Activated naive CD4-positive, alpha-beta T cell treated with anti-CD3 and anti-CD28 coated beads, Interleukin-2, amount 50 U/mL, for 24 hours (primary cell): ENCODE measurements around the gene SCAF1.

Experiments used
- H3K27ac Mint-ChIP-seq: one replicate; pipeline ENCODE4 v1.8.0; 2021; ENCODE audit warnings: mild to moderate bottlenecking, mixed read lengths
- H3K27me3 Mint-ChIP-seq: one replicate; pipeline ENCODE4 v1.8.0; 2021; ENCODE audit warnings: mixed read lengths
- H3K36me3 Mint-ChIP-seq: one replicate; pipeline ENCODE4 v1.8.0; 2021; ENCODE audit warnings: mixed read lengths
- H3K4me1 Mint-ChIP-seq: one replicate; pipeline ENCODE4 v1.8.0; 2021; ENCODE audit warnings: mixed read lengths
- H3K4me3 Mint-ChIP-seq: one replicate; pipeline ENCODE4 v1.8.0; 2021; ENCODE audit warnings: mild to moderate bottlenecking, mixed read lengths
- H3K9me3 Mint-ChIP-seq: one replicate; pipeline ENCODE4 v1.8.0; 2021; ENCODE audit warnings: mixed read lengths

The SCAF1 gene

GRCh38 chr19:49635530-49636232 is 6.3 kb upstream of the SCAF1 start:
- Mint-ChIP-seq H3K9me3 (no peaks in the 10 kb centered on the region), H3K27ac (no peak overlapping the region), H3K36me3 (no peaks in the 10 kb centered on the region), H3K4me1 (peaks cover 34% of the 10 kb centered on the region), H3K4me3 (no peak overlapping the region), H3K27me3 (no peaks in the 10 kb centered on the region)

DNA sequence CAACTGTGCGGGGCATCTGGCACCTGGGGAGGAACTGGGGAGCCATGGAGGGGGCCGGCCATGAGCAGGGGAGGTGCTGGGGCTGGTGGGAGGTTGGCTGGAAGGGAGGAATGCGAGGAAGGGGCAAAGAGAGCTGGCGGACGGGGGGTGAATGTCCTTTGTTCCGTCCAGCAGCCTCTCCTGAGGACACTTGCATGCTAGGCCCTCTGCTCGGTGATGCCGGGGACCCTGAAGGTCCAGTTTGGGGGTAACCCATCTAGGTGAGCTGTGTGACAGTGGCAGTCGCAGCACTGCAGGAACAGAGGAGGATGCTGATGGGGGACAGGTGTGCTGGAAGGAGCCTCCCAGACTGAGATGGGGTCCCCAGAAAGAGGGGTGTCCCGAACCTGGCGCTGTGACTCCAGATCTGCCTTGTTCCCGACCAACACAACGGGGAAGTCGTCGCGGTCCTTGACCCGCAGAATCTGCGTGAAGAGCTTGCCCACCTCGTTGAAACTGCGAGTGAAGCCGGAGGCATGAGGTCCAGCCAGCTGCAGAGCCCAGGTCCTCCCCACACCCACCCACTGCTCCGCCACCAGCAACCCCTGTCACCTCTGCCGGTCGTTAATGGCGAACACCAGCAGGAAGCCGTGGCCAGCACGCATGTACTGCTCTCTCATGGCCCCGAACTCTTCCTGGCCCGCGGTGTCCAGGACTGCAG is 5.6 kb upstream of the SCAF1 start:
- no peaks in the 10 kb centered on the region for H3K9me3 Mint-ChIP-seq
- no peaks in the 10 kb centered on the region for H3K27me3 Mint-ChIP-seq
- H3K4me3 Mint-ChIP-seq: no peak overlapping the region
- no peak overlapping the region for H3K27ac Mint-ChIP-seq
- no peaks in the 10 kb centered on the region for H3K36me3 Mint-ChIP-seq
- H3K4me1 Mint-ChIP-seq: peaks cover 33% of the 10 kb centered on the region

GRCh38 chr19:49637821-49638738 is 3.9 kb upstream of the SCAF1 start:
- no peaks in the 10 kb centered on the region for H3K27me3 Mint-ChIP-seq
- peak overlapping the region; percentile 77 for H3K27ac Mint-ChIP-seq
- no peaks in the 10 kb centered on the region for H3K9me3 Mint-ChIP-seq
- peaks cover 44% of the 10 kb centered on the region for H3K4me1 Mint-ChIP-seq
- no peaks in the 10 kb centered on the region for H3K36me3 Mint-ChIP-seq
- peak overlapping the region; percentile 68 for H3K4me3 Mint-ChIP-seq

DNA sequence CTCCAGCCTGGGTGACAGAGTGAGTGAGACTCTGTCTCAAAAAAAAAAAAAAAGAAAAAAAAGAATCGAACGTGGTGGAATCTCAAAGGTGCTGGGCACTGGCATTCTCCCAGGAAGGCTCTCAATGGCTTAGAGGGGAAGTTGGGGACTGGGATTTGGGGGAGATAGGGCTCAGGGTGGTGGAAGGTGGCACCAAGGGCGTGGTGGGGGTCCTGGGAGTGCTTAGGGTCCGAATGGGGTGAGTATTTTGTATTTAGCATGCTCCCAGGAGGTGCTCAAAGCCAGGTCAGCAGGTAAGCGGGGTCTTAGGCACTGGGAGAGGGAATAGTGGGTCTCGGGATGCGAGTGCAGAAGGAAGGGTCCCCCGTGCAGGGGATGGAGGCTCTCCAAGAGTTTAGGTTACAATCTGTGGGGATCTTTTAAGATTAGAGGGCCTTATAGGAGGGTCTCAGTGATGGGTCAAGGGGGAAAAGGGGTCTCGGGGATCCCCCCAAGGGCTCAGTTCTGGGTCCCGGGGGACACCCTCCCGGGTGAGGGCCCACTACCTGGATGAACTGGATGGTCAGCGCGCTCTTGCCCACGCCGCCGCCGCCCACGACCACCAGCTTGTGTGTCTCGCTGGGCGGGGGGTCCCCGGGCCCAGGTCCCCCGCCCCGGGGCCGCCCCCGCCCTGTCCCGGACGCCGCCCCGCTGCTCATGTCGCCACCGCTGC is 2.5 kb upstream of the SCAF1 start:
- Mint-ChIP-seq H3K36me3 (peaks cover 2% of the 10 kb centered on the region), H3K4me3 (peak overlapping the region; percentile 97), H3K27ac (peak overlapping the region; percentile 97), H3K27me3 (no peaks in the 10 kb centered on the region), H3K4me1 (peaks cover 59% of the 10 kb centered on the region), H3K9me3 (no peaks in the 10 kb centered on the region)

DNA sequence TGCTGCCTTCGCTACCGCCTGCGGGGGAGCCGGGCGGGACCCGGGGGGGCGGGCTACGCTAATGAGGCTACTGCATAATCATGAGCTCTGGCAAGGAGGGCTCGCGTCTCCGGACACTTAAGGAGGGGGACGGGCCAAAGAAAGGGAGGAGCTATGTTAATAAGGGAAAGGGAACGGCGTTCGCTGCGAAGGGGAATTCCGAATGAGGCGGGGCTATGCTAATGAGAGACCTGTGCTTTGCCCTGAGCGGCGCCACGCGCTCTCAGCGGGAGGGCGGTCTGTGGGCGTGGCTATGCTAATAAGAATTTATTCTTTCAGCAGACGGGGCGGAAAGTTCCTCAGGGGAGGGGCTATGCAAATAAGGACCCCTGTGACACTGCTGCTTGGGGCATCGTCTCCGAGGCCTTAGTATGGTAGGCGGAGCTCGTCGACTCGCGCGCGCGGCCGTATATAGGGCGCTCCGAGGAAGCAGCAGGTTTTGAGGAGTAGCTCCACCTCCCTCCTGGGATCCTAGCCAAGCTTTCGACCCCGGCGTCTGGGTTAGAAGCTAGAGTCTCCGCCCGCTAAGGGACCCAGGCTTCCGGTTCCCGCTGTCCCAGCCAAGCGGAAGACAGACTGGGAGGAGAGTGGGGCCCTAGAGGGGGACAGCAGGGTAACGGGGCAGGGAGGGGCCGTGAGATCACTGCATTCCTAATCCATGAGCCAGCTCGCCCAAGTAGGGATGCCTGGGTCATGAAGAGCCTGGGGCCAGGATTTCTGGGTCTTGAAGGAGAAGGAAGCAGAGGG is 1.7 kb upstream of the SCAF1 start, which contains the start of gene RRAS:
TSS of gene RRAS (minus strand) at position 31 of the 786 bp plus-strand sequence. CDS start 45 bp downstream, outside the sequence.
- Mint-ChIP-seq H3K4me3 (peak within 1 kb of the TSS; percentile 97), H3K27ac (peak within 1 kb of the TSS; percentile 97), H3K27me3 (no peaks in the 10 kb centered on the region), H3K9me3 (no peaks in the 10 kb centered on the region), H3K4me1 (peaks cover 62% of the 10 kb centered on the region), H3K36me3 (peaks cover 3% of the 10 kb centered on the region)

- Mint-ChIP-seq H3K27me3 (no peaks in the 10 kb centered on the region), H3K9me3 (no peaks in the 10 kb centered on the region), H3K4me3 (peak overlapping the region; percentile 97), H3K36me3 (peaks cover 3% of the 10 kb centered on the region), H3K27ac (peak overlapping the region; percentile 94), H3K4me1 (peaks cover 63% of the 10 kb centered on the region)
These were observed 555 bp downstream of the SCAF1 start for GRCh38 chr19:49642492-49643035.

DNA sequence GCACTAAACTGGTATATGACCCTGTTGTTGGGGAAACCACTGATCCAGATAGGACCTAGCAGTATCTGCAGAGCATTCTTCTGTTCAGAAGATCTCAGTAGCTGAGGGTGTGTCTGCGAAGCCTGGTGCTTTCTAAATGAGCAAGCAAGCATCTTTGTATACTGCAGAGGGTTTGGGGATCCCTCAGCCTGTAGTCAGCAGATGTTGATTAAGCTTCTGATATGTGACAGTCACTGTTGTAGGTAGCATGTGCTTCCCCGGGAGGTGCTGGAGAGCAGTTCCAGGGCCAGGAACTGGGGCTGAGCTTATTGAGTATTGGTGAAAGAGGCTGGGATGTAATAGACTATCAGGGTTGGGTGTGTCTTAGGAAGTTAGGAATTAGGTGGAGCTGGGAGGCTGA is 1.5 kb downstream of the SCAF1 start:
- H3K36me3 Mint-ChIP-seq: peaks cover 3% of the 10 kb centered on the region
- peaks cover 56% of the 10 kb centered on the region for H3K4me1 Mint-ChIP-seq

GRCh38 chr19:49645592-49645991 is 3.6 kb downstream of the SCAF1 start:
- no peak overlapping the region for H3K27ac Mint-ChIP-seq
- H3K27me3 Mint-ChIP-seq: no peaks in the 10 kb centered on the region
- peaks cover 3% of the 10 kb centered on the region for H3K36me3 Mint-ChIP-seq
- no peak overlapping the region for H3K4me3 Mint-ChIP-seq
- H3K4me1 Mint-ChIP-seq: peaks cover 37% of the 10 kb centered on the region
- no peaks in the 10 kb centered on the region for H3K9me3 Mint-ChIP-seq

More for the DNA sequence above, 1.5 kb downstream of the SCAF1 start:
- peak overlapping the region; percentile 97 for H3K4me3 Mint-ChIP-seq
- H3K9me3 Mint-ChIP-seq: no peaks in the 10 kb centered on the region
- no peaks in the 10 kb centered on the region for H3K27me3 Mint-ChIP-seq
- peak overlapping the region; percentile 88 for H3K27ac Mint-ChIP-seq

DNA sequence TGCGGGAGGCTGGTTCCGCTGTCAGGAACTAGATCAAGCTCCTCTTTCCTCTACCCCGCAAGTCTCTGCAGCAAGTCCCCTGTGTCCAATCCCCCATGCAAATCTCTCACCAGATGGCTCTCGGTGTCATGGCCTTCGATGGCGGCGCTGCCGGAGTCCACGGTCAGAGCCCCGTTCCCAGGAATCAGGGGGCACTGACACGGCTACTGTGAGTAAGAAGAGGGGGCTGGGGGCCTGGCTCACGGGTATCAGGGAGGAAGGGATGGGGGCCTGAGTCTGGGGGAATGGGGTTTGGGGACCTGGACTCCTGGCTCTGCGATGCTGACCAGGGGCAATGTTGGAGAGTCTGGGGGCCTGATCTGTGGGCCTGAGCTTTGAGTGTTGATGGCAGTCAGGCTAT is 4.0 kb downstream of the SCAF1 start:
- peaks cover 33% of the 10 kb centered on the region for H3K4me1 Mint-ChIP-seq
- no peak overlapping the region for H3K27ac Mint-ChIP-seq
- H3K36me3 Mint-ChIP-seq: peaks cover 3% of the 10 kb centered on the region
- no peak overlapping the region for H3K4me3 Mint-ChIP-seq
- no peaks in the 10 kb centered on the region for H3K27me3 Mint-ChIP-seq
- no peaks in the 10 kb centered on the region for H3K9me3 Mint-ChIP-seq

DNA sequence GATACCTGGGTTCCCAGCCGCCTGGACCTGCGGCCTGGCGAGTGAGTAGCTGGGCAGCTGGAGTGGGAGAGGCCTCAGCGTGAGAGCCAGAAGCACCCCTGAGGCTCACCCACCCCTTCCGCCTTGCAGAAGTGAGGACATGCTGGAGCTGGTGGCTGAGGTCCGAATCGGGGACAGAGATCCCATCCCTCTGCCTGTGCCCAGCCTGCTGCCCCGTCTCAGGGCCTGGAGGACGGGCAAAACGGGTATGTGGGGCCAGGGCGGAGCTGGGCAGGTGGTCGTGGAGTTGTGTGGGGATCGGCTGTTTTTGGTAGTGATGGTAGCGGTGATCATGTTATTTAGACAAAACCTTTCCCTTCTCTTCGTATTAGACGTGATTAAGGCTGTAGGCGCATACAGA is 4.6 kb downstream of the SCAF1 start:
- peaks cover 3% of the 10 kb centered on the region for H3K36me3 Mint-ChIP-seq
- H3K27me3 Mint-ChIP-seq: no peaks in the 10 kb centered on the region
- no peak overlapping the region for H3K4me3 Mint-ChIP-seq
- no peak overlapping the region for H3K27ac Mint-ChIP-seq
- H3K9me3 Mint-ChIP-seq: no peaks in the 10 kb centered on the region
- peaks cover 30% of the 10 kb centered on the region for H3K4me1 Mint-ChIP-seq

DNA sequence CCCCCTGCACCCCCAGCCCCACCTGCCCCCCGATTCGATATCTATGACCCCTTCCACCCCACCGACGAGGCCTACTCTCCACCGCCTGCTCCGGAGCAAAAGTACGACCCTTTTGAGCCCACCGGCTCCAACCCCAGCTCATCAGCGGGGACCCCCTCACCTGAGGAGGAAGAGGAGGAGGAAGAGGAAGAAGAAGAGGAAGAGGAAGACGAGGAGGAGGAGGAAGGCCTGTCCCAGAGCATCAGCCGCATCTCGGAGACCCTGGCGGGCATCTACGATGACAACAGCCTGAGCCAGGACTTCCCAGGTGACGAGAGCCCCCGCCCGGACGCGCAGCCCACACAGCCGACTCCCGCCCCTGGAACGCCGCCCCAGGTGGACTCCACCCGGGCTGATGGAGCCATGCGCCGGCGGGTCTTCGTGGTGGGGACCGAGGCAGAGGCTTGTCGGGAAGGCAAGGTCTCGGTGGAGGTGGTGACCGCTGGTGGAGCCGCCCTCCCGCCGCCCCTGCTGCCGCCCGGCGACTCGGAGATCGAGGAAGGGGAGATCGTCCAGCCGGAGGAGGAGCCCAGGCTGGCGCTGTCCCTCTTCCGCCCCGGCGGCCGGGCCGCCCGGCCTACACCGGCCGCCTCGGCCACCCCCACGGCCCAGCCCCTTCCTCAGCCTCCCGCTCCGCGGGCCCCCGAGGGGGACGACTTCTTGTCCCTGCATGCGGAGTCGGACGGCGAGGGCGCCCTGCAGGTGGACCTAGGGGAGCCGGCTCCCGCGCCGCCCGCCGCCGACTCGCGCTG is 9.2 kb downstream of the SCAF1 start:
- Mint-ChIP-seq H3K36me3 (peaks cover 3% of the 10 kb centered on the region), H3K4me1 (peaks cover 6% of the 10 kb centered on the region), H3K4me3 (no peak overlapping the region), H3K9me3 (no peaks in the 10 kb centered on the region), H3K27me3 (no peaks in the 10 kb centered on the region), H3K27ac (no peak overlapping the region)

- peaks cover 3% of the 10 kb centered on the region for H3K36me3 Mint-ChIP-seq
- no peaks in the 10 kb centered on the region for H3K27me3 Mint-ChIP-seq
- peaks cover 6% of the 10 kb centered on the region for H3K4me1 Mint-ChIP-seq
- H3K27ac Mint-ChIP-seq: no peak overlapping the region
- H3K4me3 Mint-ChIP-seq: no peak overlapping the region
- H3K9me3 Mint-ChIP-seq: no peaks in the 10 kb centered on the region
These were observed 10.0 kb downstream of the SCAF1 start for GRCh38 chr19:49651820-49652550.
